Activated naive CD4-positive, alpha-beta T cell treated with Interleukin-2 at 50 U/mL for 16 hours (primary cell): ENCODE results near the gene KLC3.
"Not testable (repeated sequence)": the region's sequence is repeated elsewhere in the genome, so short reads cannot be mapped to it uniquely, and the experiment has no call there.

Source experiments
- DNase-seq: peaks from one replicate; pipeline ENCODE4 v3.0.0-alpha.2; 2020

KLC3 gene

GRCh38 chr19:45340232-45340898 lies at the start of gene KLC3:
TSS of gene KLC3 (plus strand) at chr19:45340750. CDS start at chr19:45345542, 4,792 bp downstream.
- DNase-seq, result peak; percentile 45

DNA sequence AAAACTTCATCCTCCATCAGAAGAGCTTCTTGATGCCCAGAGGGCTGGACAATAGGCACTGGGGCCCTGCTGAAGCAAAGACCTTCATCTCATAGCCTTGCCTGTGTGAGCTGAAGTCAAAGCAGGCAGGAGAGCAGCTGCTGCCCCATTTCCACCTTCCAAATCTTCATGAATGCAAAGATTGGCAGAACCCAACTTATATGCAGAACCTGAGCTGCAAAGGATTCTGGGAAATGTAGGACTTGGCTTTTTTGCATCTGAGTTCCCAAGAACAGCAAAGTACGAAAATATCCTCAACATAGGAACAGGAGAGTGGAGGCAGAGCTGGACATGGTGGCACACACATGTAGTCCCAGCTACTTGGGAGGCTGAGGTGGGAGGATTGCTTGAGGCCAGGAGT lies 48.7 kb upstream of the KLC3 start:
- no peak for DNase-seq

DNA sequence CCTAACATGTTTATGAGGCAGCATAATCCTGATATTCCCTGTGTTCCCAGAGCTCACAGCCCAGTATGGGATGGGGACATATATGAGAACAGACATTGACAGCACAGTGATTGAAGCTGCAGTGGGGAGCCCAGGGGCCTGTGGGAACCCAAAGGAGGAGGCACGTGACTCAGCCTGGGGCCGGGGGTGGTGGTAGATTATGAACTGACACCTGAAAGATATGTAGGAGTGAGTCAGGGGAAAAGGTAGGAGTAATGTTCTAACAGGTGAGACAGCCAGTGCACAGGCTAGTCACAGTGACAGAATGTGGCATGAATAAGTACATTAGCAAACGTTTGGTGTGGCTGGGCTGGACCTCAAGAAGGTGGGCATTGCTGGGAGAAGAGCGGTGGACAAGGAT lies 46.9 kb upstream of the KLC3 start:
- DNase-seq, result peak; percentile 22

- DNase-seq, result no peak
Measured at GRCh38 chr19:45294291-45295029, 46.1 kb upstream of the KLC3 start.

DNA sequence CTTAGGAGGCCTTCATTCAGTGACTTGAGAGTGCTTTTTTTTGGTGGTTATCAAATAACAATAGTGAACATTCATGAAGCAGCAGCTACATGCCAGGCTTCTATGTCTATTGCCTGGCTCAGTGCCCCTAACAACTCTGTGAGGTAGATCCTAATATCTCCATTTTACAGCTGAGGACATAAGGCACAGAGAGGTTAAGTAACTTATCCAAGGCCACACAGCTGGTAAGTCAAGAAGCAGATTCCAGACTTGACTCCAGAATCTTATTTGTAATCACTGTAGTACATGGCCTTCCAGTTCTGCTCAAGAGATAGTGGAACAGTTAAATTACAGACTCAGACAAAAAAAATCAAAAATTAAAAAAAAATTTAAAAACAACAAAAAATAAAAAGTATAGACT lies 44.7 kb upstream of the KLC3 start:
- DNase-seq, result no peak

DNA sequence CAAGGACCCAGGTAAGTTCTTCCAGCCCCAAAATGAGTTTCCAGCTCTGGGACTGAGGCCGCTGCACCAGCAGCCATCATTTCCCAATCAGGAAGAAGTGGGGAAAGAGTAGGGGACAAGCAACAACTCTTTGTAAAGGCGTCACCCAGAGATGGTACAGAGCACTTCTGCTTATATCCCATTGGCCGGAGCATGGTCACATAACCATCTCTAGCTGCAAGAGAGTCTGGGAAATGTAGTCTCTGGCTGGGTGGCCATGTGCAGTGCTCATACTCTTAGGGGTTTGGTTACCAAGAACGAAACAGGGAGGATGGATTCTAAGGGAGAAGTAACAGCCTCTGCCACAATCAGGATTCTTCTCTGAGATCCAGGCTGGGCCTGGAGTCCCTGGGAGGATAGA lies 44.2 kb upstream of the KLC3 start:
- DNase-seq, result no peak

GRCh38 chr19:45297674-45298073 lies 42.9 kb upstream of the KLC3 start:
- DNase-seq, result no peak

DNA sequence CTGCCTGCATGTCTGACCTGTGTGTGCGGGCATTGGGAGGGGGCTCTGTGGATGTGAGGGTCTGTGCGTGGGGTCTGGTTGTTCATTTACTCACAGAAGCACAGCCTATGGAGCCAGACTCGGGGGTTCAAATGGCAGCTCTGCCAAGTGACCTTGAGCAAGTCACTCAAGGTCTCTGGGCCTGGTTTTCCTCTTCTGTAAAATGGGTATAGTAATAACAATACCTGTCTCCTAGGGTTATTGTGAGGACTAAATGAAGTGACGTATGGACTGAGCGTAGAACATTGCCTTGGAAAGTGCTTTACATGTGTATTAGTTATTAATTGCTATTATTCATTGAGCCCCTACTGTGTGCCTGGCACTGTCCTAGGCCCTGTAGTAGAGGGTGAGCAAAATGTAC lies 42.3 kb upstream of the KLC3 start:
- no peak for DNase-seq

- no peak for DNase-seq
Measured at GRCh38 chr19:45299719-45300118, 40.8 kb upstream of the KLC3 start.

DNA sequence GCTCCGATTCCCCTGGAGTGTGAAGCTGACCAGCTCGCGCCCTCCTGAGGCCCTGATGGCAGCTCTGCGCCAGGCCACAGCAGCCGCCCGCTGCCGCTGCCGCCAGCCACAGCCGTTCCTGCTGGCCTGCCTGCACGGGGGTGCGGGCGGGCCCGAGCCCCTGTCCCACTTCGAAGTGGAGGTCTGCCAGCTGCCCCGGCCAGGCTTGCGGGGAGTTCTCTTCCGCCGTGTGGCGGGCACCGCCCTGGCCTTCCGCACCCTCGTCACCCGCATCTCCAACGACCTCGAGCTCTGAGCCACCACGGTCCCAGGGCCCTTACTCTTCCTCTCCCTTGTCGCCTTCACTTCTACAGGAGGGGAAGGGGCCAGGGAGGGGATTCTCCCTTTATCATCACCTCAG lies 38.1 kb upstream of the KLC3 start:
- no peak for DNase-seq

- no peak for DNase-seq
Measured at GRCh38 chr19:45303269-45304060, 37.1 kb upstream of the KLC3 start.

- no peak for DNase-seq
Measured at GRCh38 chr19:45304141-45304926, 36.2 kb upstream of the KLC3 start.

DNA sequence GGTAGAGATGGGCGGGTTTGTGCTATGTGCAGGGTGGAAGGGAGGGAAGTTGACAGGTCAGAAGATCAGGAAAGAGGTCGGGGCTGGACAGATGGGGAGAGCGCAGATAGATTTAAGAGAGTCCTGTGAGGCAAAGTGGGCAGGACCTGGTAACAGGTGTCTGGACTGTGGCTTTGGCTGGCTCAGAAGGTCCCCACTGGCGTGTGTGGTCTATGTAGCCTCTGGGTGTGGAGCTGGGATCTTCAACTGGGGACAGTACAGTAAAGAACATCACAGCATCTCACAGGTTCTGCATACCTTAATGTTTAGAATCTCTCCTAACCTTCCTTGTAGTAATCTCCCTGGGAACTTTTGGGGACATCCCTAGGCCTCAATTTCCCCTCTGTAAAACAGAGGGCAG lies 35.5 kb upstream of the KLC3 start:
- DNase-seq, result no peak

GRCh38 chr19:45305421-45305820 lies 35.1 kb upstream of the KLC3 start:
- no peak for DNase-seq

DNA sequence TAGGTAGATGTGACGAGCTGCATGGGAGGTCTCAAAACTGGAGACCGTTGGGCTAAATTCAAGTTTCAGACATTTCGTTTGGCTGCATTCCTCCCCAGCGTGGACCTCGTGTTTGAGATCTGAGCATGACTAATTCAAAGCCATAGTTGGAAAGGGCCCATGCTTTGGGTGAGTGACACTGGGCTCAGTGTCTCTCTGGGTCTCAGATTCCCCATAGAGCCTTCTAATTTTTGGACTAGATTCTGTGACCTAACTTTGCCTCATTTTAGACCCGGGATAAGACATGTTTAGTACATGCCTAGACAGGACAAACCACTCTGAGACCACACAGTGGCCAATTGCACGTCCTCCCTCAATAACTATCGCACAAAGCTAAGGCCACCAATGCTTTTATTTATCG lies 34.5 kb upstream of the KLC3 start:
- DNase-seq, result no peak

- DNase-seq, result no peak
Measured at GRCh38 chr19:45306518-45307027, 34.0 kb upstream of the KLC3 start.

DNA sequence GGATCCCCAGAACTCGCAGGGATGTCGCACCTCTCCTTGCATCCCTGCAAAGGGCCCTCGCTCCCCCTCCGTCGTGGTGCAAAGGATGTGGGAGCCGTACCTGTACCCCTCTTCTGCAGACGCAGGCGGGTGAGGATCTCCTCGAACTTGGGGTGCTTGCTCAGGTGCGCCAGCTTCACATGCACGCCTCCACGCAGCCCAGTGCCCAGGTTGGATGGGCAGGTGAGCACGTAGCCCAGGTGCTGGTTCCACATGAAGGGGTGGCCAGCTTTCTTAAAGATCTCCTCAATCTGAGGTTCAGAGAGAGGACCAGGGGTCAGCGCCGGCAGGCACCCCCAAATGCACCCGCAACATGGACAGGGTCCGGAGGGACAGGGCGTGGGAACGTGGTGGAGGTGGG lies 33.2 kb upstream of the KLC3 start:
- DNase-seq, result no peak

GRCh38 chr19:45309322-45309721 lies 31.2 kb upstream of the KLC3 start:
- not testable (repeated sequence) for DNase-seq

DNA sequence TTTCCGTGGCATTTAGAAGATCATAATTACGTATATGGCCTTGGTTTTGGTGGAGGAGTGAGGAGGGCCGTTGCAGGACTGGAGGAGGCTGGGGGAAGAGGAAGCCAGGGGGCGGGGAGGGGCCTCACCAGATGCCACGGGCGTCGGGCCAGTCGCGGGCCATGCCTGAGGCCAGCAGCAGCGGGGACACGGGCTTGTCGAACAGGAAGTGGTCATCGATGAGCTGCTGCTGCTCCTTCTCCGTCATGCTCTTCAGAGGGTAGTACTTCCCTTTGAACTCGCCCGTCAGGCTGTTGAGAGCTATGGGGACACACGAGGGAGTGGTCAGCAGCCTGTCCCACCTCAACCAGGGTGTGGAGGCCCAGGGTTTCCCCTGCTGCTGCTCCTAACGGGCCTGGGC lies 28.9 kb upstream of the KLC3 start:
- no peak for DNase-seq

GRCh38 chr19:45312285-45312684 lies 28.3 kb upstream of the KLC3 start:
- DNase-seq, result not testable (repeated sequence)

GRCh38 chr19:45314708-45315245 lies 25.8 kb upstream of the KLC3 start:
- DNase-seq, result no peak

GRCh38 chr19:45315304-45315703 lies 25.2 kb upstream of the KLC3 start:
- no peak for DNase-seq
